AG08396 (cell line): ENCODE results near the gene AGR3.
"Not testable (repeated sequence)": the region's sequence is repeated elsewhere in the genome, so short reads cannot be mapped to it uniquely, and the experiment has no call there.

Experiments
- DNase-seq: peaks from one replicate; pipeline ENCODE4 v3.0.0; 2012; ENCODE audit warnings: low spot score, mixed read lengths

Gene AGR3

GRCh38 chr7:16891338-16891737 lies 9.6 kb upstream of the AGR3 start:
- peak; percentile 28 for DNase-seq

GRCh38 chr7:16889851-16890415 lies 8.2 kb upstream of the AGR3 start:
- no peak for DNase-seq

GRCh38 chr7:16889305-16889704 lies 7.5 kb upstream of the AGR3 start:
- DNase-seq, result no peak

DNA sequence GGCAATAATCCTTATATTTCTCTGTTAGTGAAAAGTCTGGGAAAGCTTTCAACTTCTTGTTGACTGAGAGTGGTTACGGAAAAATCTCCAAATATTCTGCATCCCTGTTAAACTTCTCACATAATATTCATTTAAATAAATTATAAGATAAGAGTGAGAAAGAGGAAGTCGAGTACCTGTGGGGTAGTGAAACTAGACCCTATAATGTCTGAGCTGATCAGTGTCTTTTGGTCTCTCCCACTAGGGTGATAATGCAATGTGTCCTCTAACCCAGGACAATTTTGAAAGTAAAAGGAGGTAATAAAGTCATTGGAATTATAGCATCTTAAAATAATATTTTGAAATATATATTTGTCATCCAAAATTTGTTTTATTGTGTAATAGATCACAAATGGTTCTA lies 2.1 kb upstream of the AGR3 start:
- no peak for DNase-seq

- DNase-seq, result no peak
Observed at GRCh38 chr7:16880554-16880953, 1.2 kb downstream of the AGR3 start.

GRCh38 chr7:16879181-16879580 lies 2.6 kb downstream of the AGR3 start:
- no peak for DNase-seq

- DNase-seq, result no peak
Observed at GRCh38 chr7:16875861-16876260, 5.9 kb downstream of the AGR3 start.

DNA sequence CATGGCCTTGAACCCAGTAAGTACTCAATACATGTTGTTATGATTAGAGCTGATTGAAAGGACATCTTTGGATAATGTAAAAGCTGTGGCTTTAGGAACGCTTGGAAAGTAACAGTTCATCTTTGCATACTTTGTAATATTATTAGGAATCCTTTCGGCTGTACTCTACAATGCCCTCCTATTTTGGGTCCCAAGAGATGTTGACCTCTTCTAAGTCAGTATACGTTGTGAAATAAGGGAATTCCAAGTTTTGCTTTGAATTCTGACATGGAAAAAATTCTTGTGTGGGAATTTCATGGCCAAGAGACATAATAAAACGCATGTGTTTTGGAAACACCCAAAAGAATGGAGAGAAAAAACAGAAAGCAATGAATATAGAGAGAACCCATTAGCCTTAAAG lies 7.7 kb downstream of the AGR3 start:
- DNase-seq, result no peak

DNA sequence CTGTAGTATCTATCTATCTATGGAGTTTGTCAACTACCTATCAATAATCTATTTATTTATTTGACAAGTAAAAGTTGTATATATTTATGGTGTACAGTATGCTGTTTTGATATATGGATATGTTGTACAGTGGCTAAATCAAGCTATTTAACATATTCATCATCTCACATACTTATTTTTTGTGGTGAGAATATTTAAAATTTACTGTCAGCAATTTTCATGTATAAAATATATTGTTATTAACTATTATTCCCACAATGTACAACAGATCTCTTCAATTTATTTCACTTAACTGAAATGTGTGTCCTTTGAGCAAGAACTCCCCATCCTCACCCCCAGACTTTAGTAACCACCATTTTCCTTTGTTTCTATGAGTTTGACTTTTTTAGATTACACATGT lies 14.5 kb downstream of the AGR3 start:
- DNase-seq, result no peak

- DNase-seq, result not testable (repeated sequence)
Observed at GRCh38 chr7:16853189-16853588, 28.6 kb downstream of the AGR3 start.

GRCh38 chr7:16851829-16852228 lies 30.0 kb downstream of the AGR3 start:
- no peak for DNase-seq

- DNase-seq, result no peak
Observed at GRCh38 chr7:16850614-16851466, 30.9 kb downstream of the AGR3 start.

- no peak for DNase-seq
Observed at GRCh38 chr7:16849296-16850148, 32.3 kb downstream of the AGR3 start.

GRCh38 chr7:16847381-16847860 lies 34.4 kb downstream of the AGR3 start:
- no peak for DNase-seq

DNA sequence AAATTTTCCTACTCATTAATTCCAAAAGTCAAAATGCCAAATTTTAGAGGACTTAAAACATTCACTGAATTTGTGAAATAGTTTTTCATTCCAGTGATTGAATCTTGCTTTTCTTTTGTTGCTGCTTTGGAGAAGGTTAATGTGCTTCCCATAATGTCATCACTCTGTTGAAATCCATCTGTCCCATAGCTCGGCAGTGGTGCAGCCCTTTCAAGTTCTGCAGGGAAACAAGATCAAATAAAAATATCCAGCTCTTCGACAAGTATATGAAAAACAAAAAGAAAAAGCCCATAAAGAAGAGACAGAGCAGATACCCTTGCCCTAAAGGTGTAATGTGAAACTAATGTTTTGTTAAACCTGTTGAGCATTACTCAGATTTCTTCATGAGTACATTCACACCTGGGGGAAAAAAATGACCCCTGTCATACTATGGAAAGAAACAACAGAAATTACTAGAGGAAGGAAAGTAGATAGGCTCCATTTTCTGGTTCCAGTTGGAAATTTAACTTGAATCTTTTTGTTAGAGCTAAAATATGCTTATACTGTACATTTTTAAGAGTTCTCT lies 35.1 kb downstream of the AGR3 start:
- no peak for DNase-seq

- DNase-seq, result no peak
Observed at GRCh38 chr7:16845746-16846145, 36.0 kb downstream of the AGR3 start.

DNA sequence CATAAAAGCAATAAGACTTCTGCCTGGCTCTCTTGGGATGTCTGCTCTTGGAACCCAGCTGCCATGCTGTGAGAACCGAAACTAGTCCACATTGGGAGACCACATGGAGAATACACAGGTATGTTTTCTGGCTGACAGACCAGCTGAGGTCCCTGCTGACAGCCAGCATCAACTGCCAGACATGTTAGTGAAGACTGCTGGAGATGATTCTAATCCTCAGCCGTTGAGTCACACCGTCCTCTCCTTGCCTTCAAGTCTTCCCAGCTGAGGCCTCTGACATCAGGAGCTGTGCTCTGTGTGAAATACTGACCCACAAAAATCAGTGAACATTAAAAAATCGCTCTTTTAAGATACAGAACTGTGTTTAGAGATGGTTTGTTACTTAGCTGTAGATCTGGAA lies 40.1 kb downstream of the AGR3 start:
- DNase-seq, result no peak

- no peak for DNase-seq
Observed at GRCh38 chr7:16840094-16840493, 41.7 kb downstream of the AGR3 start.

DNA sequence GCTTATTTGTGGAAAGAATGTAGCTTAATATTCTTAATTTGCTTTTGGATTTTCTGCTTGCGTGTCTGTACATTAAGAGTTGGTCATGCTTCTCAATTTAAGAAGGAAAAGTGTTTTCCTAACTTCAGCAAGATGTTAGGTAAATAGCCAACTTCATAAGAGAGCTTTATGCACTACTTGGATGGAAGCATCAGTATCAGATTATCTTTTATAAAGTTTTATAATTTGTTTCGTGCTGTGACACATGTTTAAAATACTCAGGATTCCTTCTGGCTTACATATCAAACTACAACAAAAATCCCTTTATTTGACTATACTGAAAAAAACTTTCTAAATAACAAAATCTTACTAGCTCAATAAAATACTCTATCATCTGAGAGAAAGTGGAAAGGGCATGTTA lies 42.1 kb downstream of the AGR3 start:
- no peak for DNase-seq

GRCh38 chr7:16838891-16839290 lies 42.9 kb downstream of the AGR3 start:
- no peak for DNase-seq

DNA sequence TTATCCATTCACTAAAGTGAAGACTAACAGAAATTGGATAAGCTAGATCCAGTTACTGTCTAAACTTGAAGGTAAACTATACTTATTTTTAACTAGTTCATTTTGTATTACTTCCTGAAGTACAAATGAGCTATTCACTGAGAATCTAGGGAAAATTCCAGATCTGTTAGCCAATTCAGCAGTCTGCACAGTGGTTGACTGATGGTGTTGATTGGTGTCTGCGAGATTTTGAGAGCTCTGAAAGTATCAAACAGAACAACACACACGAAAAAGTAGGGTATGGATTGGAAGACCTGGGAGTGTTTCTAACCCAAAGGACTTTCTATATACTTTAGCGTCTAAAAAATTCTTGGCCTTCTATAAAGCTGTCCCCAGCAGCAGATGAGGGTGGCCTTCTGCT lies 43.4 kb downstream of the AGR3 start:
- no peak for DNase-seq

DNA sequence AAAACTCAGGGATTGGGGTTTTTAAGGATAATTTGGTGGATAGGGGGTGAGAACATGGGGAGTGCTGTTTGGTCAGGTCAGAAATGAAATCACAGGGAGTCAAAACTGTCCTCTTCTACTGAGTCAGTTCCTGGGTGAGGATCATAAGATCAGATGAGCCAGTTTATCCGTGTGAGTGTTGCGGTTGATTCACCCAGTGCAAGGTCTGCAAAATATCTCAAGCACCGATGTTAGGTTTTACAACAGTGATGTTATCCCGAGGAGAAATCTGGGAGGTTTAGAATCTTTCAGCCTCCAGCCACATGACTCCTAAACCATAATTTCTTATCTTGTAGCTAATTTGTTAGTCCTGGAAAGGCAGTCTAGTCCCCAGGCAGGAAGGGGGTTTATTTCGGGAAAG lies 45.3 kb downstream of the AGR3 start:
- DNase-seq, result no peak
